HepG2 (cell line): Measurements from ENCODE around the gene SMARCA5. TPM values are rescaled to one million over a fixed set of nuclear protein-coding genes. Genes with fewer than 3 reads are reported as not detected.

Experiments
- ARID5B ChIP-seq: IDR thresholded peaks from 2 replicates; pipeline ENCODE4 v1.4.0; 2020; ENCODE audit warnings: mild to moderate bottlenecking, missing genetic modification reagents
- BCL6 ChIP-seq: IDR thresholded peaks from 2 replicates; pipeline ENCODE4 v1.6.1; 2016; ENCODE audit warnings: missing genetic modification reagents, missing compliant biosample characterization
- CEBPG ChIP-seq: IDR thresholded peaks from 2 replicates; pipeline ENCODE4 v1.6.1; 2016
- CSRNP2 ChIP-seq: sonication (generic); formaldehyde crosslinking; conservative IDR thresholded peaks from 2 replicates; pipeline ENCODE4 v1.8.0; 2022; ENCODE audit warnings: low read depth, missing genetic modification reagents
- HCFC1 ChIP-seq: fragments of 150-350 bp; IDR thresholded peaks from 2 replicates; pipeline ENCODE4 v1.6.1; 2014; ENCODE audit warnings: low read depth, low read length
- HOXA5 ChIP-seq: sonication (generic); formaldehyde crosslinking; IDR thresholded peaks from 2 replicates; pipeline ENCODE4 v1.4.0; 2020; ENCODE audit warnings: missing genetic modification reagents
- ONECUT2 ChIP-seq: sonication (generic); formaldehyde crosslinking; IDR thresholded peaks from 2 replicates; pipeline ENCODE4 v1.4.0; 2020; ENCODE audit warnings: missing genetic modification reagents
- RFXANK ChIP-seq: IDR thresholded peaks from 2 replicates; pipeline ENCODE4 v1.6.1; 2016
- SIN3A ChIP-seq: IDR thresholded peaks from 2 replicates; pipeline ENCODE4 v1.6.1; 2011; ENCODE audit warnings: low read depth, mild to moderate bottlenecking, control low read depth, low read length, borderline replicate concordance
- SOX13 ChIP-seq, 3 experiments: fragments of 450-650 bp in 1 of 3; sonication (generic) in 1 of 3; formaldehyde crosslinking in 1 of 3; IDR thresholded peaks in 2 of 3; conservative IDR thresholded peaks in 1 of 3; 2 replicates each; pipeline versions ENCODE4 v1.5.0 to v1.6.1; 2016 to 2020; ENCODE audit warnings: antibody characterized with exemption in 1 of 3, mild to moderate bottlenecking in 1 of 3, missing compliant biosample characterization in 1 of 3, missing genetic modification reagents in 1 of 3, moderate library complexity in 1 of 3
- STAG1 ChIP-seq: sonication (generic); formaldehyde crosslinking; IDR thresholded peaks from 2 replicates; pipeline ENCODE4 v1.4.0; 2020; ENCODE audit warnings: missing genetic modification reagents
- THAP11 ChIP-seq: IDR thresholded peaks from 2 replicates; pipeline ENCODE4 v1.6.1; 2016; ENCODE audit warnings: missing biosample characterization, missing genetic modification reagents
- ZHX2 ChIP-seq, 2 experiments: sonication (generic) in 1 of 2; formaldehyde crosslinking in 1 of 2; IDR thresholded peaks; 2 replicates each; pipeline versions ENCODE4 v1.6.1 to v1.9.0; 2014 to 2022; ENCODE audit warnings: antibody characterized with exemption in 1 of 2, borderline replicate concordance in 1 of 2, inconsistent platforms in 1 of 2, low read depth in 1 of 2, missing genetic modification reagents in 1 of 2
- ZNF235 ChIP-seq: sonication (generic); formaldehyde crosslinking; IDR thresholded peaks from 2 replicates; pipeline ENCODE4 v1.8.1; 2023; ENCODE audit warnings: mild to moderate bottlenecking, missing genetic modification reagents, borderline replicate concordance
- ZNF431 ChIP-seq: sonication (generic); formaldehyde crosslinking; IDR thresholded peaks from 2 replicates; pipeline ENCODE4 v1.9.0; 2022; ENCODE audit warnings: missing genetic modification reagents, low read depth, mild to moderate bottlenecking, borderline replicate concordance
- ZNF652 ChIP-seq: IDR thresholded peaks from 2 replicates; pipeline ENCODE4 v1.6.1; 2016; ENCODE audit warnings: low read depth, borderline replicate concordance
- ZNF816 ChIP-seq: sonication (generic); formaldehyde crosslinking; IDR thresholded peaks from 2 replicates; pipeline ENCODE4 v1.8.0; 2022; ENCODE audit warnings: missing genetic modification reagents, mild to moderate bottlenecking, borderline replicate concordance
- polyA plus RNA-seq, 8 experiments: library from polyadenylated mRNA; depleted of rRNA in 3 of 8; stranded (reverse) in 7 of 8; unstranded in 1 of 8; fragments of >200 nt; fragmentation: Illumina TruSeq in 4 of 8; extraction: Trizol in 4 of 8; gene quantifications; 2 replicates each; pipeline versions ENCODE4 v1.2.1 to v1.2.3, GENCODE V29; 2011 to 2016; ENCODE audit warnings: low read depth in 4 of 8, missing spikeins in 1 of 8, mixed read lengths in 1 of 8; ENCODE audit not compliant: insufficient read depth in 1 of 8
- total RNA-seq, 5 experiments: library from RNA; depleted of rRNA; stranded (reverse); fragments of >200 nt; fragmentation: Illumina TruSeq; extraction: Trizol; gene quantifications; 2 replicates each; pipeline ENCODE4 v1.2.3, GENCODE V29; 2016; ENCODE audit warnings: low read depth in 1 of 5

Gene SMARCA5
- total and polyA plus RNA-seq, 2 of the 13 experiments (the other 11 are each of a cell fraction or from before 2014, with no cell fraction given) = 7.0 to 37.5 TPM

- TF ChIP-seq ZHX2 (IDR thresholded peaks at IDR 0.05; ENCODE audit: low read depth) (peak; percentile 24), ZHX2 (CRISPR knock-in tag; IDR thresholded peaks at IDR 0.05; ENCODE audit: borderline replicate concordance) (no peak), BCL6 (no peak), SOX13 (IDR thresholded peaks at IDR 0.05) (no peak), SOX13 (CRISPR knock-in tag; conservative IDR thresholded peaks at IDR 0.05 in 1 of 2, IDR thresholded peaks at IDR 0.05 in 1 of 2) (0 out of 4 replicates have a peak, but pooled peaks of 1 of the 2 experiments have one; percentile 12), ZNF652 (CRISPR knock-in tag) (no peak), RFXANK (CRISPR knock-in tag) (no peak), ZNF816 (CRISPR knock-in tag) (peak; percentile 90; the same call in 1 of the 2 replicates), HCFC1 (no peak), HOXA5 (CRISPR knock-in tag) (peak; percentile 60; the same call in 1 of the 2 replicates), ZNF431 (CRISPR knock-in tag) (0 out of 2 replicates have a peak, but pooled peaks have one; percentile 40), ZNF235 (CRISPR knock-in tag) (no peak; the same call in 1 of the 2 replicates), THAP11 (CRISPR knock-in tag) (peak; percentile 78), CEBPG (CRISPR knock-in tag) (peak; percentile 25; the same call in 1 of the 2 replicates), CSRNP2 (no peak), ONECUT2 (CRISPR knock-in tag) (no peak), SIN3A (peak; percentile 68; the same call in 1 of the 2 replicates), STAG1 (CRISPR knock-in tag) (0 out of 2 replicates have a peak, but pooled peaks have one; percentile 3), ARID5B (CRISPR knock-in tag) (peak; percentile 41)
Observed at GRCh38 chr4:143513314-143514168, at the start of gene SMARCA5 (continued).
